Measurements from ENCODE around the gene MLLT6. TPM values are rescaled to one million over a fixed set of nuclear protein-coding genes. Genes with fewer than 3 reads are reported as not detected.

MLLT6 gene
- total and polyA plus RNA-seq, 2 of the 13 experiments (the other 11 are each of a cell fraction or from before 2014, with no cell fraction given), result 50.7 to 69.5 TPM

DNA sequence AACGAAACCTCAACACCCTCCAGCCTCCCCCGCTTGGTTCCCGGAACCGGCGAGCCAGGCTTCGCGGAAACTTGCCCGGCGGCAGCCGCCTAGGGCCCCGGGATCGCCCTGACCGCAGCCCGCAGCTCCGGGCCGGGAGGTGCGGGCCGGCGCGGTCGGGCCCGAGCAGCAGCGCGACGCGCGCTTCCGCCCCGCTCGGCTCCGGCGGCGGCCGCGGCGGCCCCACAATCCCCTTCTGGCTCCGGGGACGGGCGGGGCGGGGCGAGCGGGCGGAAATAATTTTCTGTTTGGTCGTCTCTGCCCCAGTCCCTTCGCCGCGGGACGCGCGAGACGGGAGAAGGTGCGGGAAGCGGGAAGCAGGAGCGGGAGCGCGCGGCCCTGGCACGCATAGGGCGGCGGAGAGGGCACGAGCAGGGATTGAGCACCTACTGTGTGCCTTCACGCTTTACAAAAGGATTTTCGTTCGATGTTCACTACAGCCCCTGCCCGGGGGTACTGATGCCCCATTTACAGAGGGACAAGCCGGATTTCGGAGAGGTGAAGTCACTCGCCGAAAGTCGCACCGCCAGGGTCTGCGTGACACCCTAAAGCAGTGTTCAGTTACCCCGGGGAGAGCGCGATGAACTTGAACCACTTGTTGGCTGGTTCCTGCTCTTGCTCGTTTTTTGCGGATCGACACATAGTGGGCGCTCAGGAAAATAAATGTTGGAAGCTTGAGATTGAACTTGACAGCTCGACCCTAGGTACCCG, 2.7 kb upstream of the MLLT6 start (continued):
- TF ChIP-seq KDM4B (CRISPR knock-in tag; IDR thresholded peaks at IDR 0.05), result 0 out of 2 replicates have a peak, but pooled peaks have one; percentile 55
- TF ChIP-seq ZNF337 (CRISPR knock-in tag; IDR thresholded peaks at IDR 0.05; ENCODE audit: borderline replicate concordance, low read depth), result no peak
- no peak for TF ChIP-seq TCF7 (IDR thresholded peaks at IDR 0.05; ENCODE audit: low read depth)
- TF ChIP-seq, protein P1, sequence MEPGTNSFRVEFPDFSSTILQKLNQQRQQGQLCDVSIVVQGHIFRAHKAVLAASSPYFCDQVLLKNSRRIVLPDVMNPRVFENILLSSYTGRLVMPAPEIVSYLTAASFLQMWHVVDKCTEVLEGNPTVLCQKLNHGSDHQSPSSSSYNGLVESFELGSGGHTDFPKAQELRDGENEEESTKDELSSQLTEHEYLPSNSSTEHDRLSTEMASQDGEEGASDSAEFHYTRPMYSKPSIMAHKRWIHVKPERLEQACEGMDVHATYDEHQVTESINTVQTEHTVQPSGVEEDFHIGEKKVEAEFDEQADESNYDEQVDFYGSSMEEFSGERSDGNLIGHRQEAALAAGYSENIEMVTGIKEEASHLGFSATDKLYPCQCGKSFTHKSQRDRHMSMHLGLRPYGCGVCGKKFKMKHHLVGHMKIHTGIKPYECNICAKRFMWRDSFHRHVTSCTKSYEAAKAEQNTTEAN (CRISPR knock-in tag; conservative IDR thresholded peaks at IDR 0.05), result peak; percentile 85; the same call in 1 of the 2 replicates
- TF ChIP-seq, protein P2, sequence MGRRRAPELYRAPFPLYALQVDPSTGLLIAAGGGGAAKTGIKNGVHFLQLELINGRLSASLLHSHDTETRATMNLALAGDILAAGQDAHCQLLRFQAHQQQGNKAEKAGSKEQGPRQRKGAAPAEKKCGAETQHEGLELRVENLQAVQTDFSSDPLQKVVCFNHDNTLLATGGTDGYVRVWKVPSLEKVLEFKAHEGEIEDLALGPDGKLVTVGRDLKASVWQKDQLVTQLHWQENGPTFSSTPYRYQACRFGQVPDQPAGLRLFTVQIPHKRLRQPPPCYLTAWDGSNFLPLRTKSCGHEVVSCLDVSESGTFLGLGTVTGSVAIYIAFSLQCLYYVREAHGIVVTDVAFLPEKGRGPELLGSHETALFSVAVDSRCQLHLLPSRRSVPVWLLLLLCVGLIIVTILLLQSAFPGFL (CRISPR knock-in tag; IDR thresholded peaks at IDR 0.05), result no peak
- TF ChIP-seq HNRNPK (IDR thresholded peaks at IDR 0.05; ENCODE audit: low read depth, low read length, poor library complexity, severe bottlenecking), result no peak
- TF ChIP-seq ZBTB7A (CRISPR knock-in tag; IDR thresholded peaks at IDR 0.05), result no peak
- TF ChIP-seq PHF21A (CRISPR knock-in tag; IDR thresholded peaks at IDR 0.05), result peak; percentile 88
- no peak; the same call in 1 of the 2 replicates for TF ChIP-seq ZSCAN30 (CRISPR knock-in tag; IDR thresholded peaks at IDR 0.05)
- 0 out of 2 replicates have a peak, but pooled peaks have one; percentile 30 for TF ChIP-seq SATB2 (CRISPR knock-in tag; IDR thresholded peaks at IDR 0.05)
- TF ChIP-seq PHF20 (CRISPR knock-in tag; IDR thresholded peaks at IDR 0.05), result peak; percentile 53
- no peak for TF ChIP-seq TBL1XR1 (IDR thresholded peaks at IDR 0.05; ENCODE audit: borderline replicate concordance, low read length, partially characterized antibody)
- no peak for TF ChIP-seq MAFK (conservative IDR thresholded peaks at IDR 0.05 in 1 of 2, IDR thresholded peaks at IDR 0.05 in 1 of 2; ENCODE audit: low read length in 2 of 2)
- TF ChIP-seq ARNT (IDR thresholded peaks at IDR 0.05), result no peak
- TF ChIP-seq ZFX (CRISPR knock-in tag; IDR thresholded peaks at IDR 0.05; ENCODE audit: low read depth), result no peak; the same call in none of the 2 replicates
- no peak for TF ChIP-seq ZBTB3 (CRISPR knock-in tag; IDR thresholded peaks at IDR 0.05; ENCODE audit: borderline replicate concordance, low read depth)
- TF ChIP-seq, protein P3, sequence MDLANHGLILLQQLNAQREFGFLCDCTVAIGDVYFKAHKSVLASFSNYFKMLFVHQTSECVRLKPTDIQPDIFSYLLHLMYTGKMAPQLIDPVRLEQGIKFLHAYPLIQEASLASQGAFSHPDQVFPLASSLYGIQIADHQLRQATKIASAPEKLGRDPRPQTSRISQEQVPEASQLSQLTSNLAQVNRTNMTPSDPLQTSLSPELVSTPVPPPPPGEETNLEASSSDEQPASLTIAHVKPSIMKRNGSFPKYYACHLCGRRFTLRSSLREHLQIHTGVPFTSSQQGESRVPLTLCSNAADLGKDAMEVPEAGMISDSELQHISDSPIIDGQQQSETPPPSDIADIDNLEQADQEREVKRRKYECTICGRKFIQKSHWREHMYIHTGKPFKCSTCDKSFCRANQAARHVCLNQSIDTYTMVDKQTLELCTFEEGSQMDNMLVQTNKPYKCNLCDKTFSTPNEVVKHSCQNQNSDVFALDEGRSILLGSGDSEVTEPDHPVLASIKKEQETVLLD (CRISPR knock-in tag; IDR thresholded peaks at IDR 0.05; ENCODE audit: low read depth), result peak; percentile 97
- TF ChIP-seq GZF1 (CRISPR knock-in tag; IDR thresholded peaks at IDR 0.05), result peak; percentile 79
- TF ChIP-seq, protein P4, sequence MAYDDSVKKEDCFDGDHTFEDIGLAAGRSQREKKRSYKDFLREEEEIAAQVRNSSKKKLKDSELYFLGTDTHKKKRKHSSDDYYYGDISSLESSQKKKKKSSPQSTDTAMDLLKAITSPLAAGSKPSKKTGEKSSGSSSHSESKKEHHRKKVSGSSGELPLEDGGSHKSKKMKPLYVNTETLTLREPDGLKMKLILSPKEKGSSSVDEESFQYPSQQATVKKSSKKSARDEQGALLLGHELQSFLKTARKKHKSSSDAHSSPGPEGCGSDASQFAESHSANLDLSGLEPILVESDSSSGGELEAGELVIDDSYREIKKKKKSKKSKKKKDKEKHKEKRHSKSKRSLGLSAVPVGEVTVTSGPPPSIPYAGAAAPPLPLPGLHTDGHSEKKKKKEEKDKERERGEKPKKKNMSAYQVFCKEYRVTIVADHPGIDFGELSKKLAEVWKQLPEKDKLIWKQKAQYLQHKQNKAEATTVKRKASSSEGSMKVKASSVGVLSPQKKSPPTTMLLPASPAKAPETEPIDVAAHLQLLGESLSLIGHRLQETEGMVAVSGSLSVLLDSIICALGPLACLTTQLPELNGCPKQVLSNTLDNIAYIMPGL (CRISPR knock-in tag; IDR thresholded peaks at IDR 0.05; ENCODE audit: borderline replicate concordance in 1 of 2, low read depth in 1 of 2), result peak; percentile 27 to 78; a peak in 3 of 4 replicates
- no peak for TF ChIP-seq ZNF24 (IDR thresholded peaks at IDR 0.05)
- TF ChIP-seq ZNF773 (CRISPR knock-in tag; IDR thresholded peaks at IDR 0.05; ENCODE audit: borderline replicate concordance), result peak; percentile 67; the same call in 1 of the 2 replicates
- TF ChIP-seq ZBTB20 (CRISPR knock-in tag; IDR thresholded peaks at IDR 0.05; ENCODE audit: borderline replicate concordance, low read depth), result peak; percentile 88; the same call in 1 of the 2 replicates
- TF ChIP-seq ZNF761 (CRISPR knock-in tag; conservative IDR thresholded peaks at IDR 0.05), result peak; percentile 56; the same call in 1 of the 2 replicates
- TF ChIP-seq ZNF121 (CRISPR knock-in tag; IDR thresholded peaks at IDR 0.05), result peak; percentile 63
- TF ChIP-seq HMGA1 (CRISPR knock-in tag; conservative IDR thresholded peaks at IDR 0.05), result no peak

All from HepG2 (cell line).